H54 (cell line): Measurements from ENCODE around the gene ATP12A.

Experiments used
- DNase-seq: peaks from one replicate; pipeline ENCODE4 v3.0.0; 2011; ENCODE audit warnings: low spot score, mixed read lengths; ENCODE audit not compliant: insufficient read length
- FAIRE-seq: peaks from 3 replicates; lab custom pipeline; 2011; peaks lifted over from hg19 to GRCh38; lab: Jason Lieb, UNC
- POLR2A ChIP-seq: IDR thresholded peaks from 2 replicates; pipeline ENCODE4 v1.6.1; 2011; ENCODE audit warnings: low read depth, mild to moderate bottlenecking, low read length

Gene ATP12A

DNA sequence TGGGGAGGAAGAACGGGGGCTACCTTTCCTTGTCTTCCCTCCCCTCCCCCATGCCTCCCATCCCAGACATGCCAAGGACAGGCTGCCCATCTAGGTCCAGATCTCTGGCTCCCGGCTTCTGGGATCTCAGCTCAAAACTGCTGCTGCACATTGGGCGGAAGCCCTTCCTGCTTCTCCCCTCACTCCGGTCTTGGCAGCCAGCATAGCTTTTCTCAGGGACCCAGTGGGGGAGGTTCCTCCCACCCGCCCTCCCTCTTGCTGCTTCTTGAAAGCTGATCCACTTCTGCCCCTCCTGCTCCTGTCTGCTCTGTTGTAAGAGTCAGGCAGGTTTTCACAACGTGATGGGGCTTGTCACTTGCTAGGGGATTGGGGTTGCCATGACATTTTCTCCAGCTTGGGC lies 62.1 kb downstream of the ATP12A start:
- no peak for TF ChIP-seq POLR2A
- FAIRE-seq: no peak
- no peak for DNase-seq

DNA sequence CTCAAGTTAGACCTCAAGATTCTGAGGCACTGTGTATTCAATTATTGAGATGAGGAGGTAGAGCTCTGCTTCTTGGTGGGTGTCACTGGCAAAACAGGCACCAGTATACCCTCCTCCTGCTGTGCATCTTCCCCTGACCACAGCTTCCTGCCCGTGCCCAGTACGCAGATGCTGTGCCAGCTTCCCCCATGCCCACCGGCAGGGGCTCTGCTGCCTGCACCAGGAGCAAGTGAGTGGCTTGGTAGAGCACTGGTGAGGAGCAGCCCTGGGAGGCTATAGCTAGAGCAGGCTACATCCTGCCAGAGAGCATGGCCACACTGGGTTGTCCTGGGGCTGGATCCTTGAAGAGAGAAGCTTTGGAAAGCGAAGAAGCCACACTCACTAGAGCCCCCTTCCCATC lies 62.8 kb downstream of the ATP12A start:
- FAIRE-seq (no peak), DNase-seq (no peak)
- TF ChIP-seq POLR2A: no peak

DNA sequence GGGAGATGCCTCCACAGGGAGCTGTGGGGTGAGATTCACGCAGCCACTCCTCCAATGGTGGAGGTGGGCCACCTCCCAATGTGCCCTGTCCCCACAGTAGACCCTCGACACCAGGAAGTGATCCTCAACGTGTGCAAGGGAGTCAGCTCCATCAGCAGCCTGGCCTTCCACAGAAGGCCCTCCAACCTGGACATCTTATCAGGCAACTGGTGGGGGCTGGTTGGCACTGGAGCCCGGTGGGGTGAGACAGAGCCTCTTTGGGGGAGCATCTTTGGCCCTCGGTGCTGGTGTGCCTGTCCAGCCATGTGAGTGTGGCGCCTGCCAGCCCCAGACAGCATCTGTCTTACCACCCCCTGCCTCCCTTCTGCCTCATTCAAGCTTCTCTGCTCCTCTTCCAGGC lies 64.0 kb downstream of the ATP12A start:
- FAIRE-seq (no peak), DNase-seq (no peak)
- TF ChIP-seq POLR2A: no peak

DNA sequence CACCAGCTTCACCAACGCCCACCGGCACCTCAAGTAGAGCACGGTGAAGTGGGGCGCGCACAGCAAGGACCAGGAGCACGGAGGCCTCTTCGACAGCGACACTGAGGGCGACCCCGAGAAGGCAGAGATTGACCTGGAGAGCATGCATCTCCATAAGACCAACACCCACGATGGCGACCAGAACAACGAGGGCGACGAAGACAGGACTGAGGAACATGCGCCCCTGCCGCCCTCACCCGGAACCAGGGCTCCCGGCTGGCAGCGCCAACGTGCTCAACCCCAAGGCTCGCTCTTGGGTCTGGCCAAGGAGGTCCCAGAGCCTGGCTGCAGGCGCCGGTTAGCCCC lies 65.3 kb downstream of the ATP12A start:
- DNase-seq (no peak), FAIRE-seq (no peak)
- TF ChIP-seq POLR2A: no peak

DNA sequence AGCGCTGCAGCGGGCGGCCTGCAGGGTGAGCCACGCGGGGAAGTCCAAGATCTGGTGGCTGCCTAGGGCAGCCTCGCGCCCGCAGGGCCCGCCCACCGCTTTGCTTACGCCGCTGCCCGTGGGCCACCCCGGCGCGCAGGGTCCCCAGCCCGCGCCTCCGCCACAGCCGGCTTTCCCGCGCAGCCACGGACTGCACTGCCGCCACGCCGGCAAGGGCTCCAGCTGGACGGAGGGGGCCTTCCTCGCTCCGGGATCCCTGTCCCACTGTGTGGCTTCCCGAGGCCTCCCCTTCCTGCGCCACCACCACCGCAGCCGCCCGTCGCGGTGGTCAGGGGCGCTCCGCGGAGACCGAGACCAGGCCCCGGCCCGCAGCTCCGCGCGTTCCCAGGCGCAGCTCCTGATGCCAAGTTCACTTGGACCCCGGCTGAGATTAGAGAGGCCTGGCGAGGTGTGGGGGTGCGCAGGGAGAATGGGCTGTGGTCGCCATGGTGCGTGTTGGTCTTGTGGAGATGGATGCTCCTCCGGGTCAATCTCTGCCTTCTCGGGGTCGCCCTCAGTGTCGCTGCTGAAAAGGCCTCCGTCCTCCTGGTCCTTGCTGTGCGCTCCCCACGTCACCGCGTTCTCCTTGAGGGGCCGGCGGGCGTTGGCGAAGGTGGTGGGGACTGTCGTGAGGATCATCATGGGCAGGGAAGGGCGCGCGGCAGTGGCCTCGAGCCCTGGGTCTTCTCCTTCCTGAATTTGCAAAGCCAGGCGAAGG lies 65.8 kb downstream of the ATP12A start:
- DNase-seq (no peak), FAIRE-seq (no peak)
- TF ChIP-seq POLR2A: no peak

DNA sequence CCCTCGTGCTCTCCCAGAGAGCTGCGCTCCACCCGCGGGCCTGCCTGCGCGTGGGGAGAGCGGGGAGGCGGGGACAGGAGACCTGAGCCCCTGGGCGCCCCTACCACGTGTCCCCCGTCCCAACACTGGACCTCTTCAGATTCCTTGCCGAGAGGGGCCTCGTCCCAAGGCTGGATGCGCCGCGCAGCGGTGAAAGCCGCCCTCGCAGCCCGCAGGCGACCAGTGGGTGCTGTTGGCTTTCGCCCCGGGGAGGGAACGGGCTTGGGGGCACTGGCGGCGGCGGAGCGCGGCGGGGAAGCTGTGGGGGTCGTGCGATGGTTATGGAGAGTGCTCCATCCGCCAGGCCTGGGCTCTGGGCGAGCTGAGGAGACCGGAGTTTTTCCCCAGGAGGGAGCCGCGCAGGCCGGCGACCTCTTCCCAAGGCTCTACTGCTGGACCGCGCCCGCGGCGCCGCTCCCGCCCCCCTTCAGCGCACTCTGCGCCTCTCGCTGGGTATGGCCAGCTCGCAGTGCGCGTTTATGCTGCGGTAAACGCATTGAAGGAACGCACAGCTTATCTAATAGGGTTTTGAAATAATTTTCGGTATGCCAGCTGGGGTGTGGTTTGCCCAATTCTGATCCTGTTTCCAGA lies 66.5 kb downstream of the ATP12A start:
- no peak for DNase-seq
- FAIRE-seq: no peak
- no peak for TF ChIP-seq POLR2A

DNA sequence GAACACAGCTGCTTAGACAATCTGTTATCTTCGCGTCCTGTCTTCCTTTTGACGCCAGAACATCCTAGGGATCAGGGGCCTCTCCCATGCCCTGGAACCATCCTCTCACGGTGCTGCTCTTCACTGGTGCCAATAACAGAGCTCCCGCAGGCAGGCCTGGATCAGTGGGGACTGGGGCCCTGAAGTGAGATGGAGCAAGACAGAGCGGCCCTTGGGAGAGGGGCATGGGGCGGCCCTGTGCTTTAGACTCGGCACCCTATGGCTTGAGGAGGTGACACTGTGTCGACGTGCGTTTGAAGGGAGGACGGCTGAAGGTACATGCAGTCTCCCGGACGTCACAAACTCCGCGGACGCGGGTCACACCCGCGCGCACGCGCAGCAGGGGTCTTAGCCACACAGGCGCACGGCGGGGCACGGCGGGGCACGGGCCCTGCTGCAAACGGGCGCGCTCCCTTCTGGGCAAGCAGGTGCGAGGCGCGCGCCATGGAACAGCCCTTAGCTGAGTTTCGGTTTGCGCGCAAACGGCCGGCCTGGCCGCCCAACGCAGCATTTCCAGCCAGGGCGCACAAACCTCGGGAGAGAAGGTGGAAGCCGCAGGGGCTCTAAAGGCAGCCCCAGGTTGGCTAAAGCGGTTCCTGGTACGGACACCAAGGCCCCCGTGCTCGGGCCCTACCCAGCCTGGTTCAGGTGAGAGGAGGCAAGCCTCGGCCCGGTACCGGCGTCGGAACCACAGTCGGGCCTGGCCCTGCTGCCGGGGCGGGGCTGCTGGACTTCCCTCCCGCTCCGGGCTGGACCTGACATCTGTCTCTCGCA lies 67.2 kb downstream of the ATP12A start:
- DNase-seq: no peak
- no peak for TF ChIP-seq POLR2A
- no peak for FAIRE-seq

DNA sequence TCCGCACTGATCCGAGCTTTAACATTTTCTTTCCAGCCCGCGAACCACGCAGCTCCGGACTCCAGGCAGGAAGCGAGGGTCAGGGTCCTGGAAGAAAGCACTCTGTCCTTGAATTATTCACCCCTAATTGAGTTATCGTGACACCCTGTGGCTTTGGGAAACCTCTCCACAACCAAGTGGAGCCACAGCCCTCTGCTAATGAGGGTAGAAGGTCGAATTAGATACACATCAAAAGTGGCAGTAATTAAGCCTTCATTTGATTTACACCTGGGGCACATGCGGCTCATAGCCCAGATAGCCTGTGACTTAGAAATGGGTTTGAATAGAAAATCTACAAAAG lies 67.8 kb downstream of the ATP12A start:
- FAIRE-seq (no peak), DNase-seq (no peak)
- TF ChIP-seq POLR2A: no peak

DNA sequence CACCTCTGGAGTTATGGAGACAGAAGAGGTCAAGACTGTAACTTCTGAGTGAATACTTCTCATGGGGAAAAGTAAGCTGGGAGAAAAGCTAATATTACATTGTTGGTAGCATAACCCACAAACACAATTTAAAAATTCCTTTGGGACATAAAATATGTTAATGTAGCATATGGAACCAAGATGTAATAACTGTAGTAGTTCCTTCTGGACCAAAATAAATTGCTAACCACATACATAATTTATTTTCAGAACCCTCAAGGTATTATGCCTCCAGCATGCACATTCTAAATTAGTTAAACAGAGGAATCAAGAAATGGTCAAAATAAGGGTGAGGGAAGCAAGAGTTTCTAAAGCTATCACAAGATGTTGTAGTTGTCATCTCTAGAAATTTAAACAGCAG lies 79.0 kb downstream of the ATP12A start:
- DNase-seq: no peak
- no peak for FAIRE-seq
- no peak for TF ChIP-seq POLR2A
